NT2/D1 (cell line): ENCODE data around the gene ZNF253.

Experiments used
- SUZ12 ChIP-seq: IDR thresholded peaks from 2 replicates; pipeline ENCODE4 v1.6.1; 2011; ENCODE audit not compliant: insufficient read length, insufficient read depth; ENCODE audit errors: extremely low read depth
- ZNF274 ChIP-seq: IDR thresholded peaks from 2 replicates; pipeline ENCODE4 v1.6.1; 2011; ENCODE audit warnings: mild to moderate bottlenecking, low read depth, low read length

DNA sequence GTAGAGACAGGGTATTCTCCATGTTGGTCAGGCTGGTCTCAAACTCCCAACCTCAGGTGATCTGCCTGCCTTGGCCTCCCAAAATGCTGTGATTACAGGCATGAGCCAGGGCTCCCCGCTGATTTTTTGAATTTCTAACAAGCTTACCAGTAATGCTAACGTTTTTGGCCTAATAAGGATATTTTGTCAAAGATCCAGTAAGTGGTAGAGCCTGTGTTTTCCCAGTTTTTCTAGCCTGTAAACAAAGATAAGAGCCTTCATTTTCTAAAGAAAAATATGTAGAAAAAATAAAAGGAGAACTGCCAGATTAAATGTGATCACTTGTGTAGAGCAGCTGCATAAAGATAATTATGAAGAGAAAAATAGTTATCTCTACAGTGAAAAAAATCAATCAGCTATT, 72.8 kb downstream of the ZNF253 start:
- TF ChIP-seq SUZ12: no peak
- TF ChIP-seq ZNF274: no peak
